NCI-H82 treated with DMSO at 0.1 percent for 48 hours (cell line): Measurements from ENCODE around the gene ADD2.
A peak's percentile ranks its signal among the peaks of the same experiment; 100 is the strongest.
"Not testable (repeated sequence)": the region's sequence is repeated elsewhere in the genome, so short reads cannot be mapped to it uniquely, and the experiment has no call there.

ENCODE experiments used
- DNase-seq: peaks from one replicate; lab custom pipeline; 2025; ENCODE audit not compliant: unreplicated experiment; lab: John Stamatoyannopoulos, UW

Gene ADD2

DNA sequence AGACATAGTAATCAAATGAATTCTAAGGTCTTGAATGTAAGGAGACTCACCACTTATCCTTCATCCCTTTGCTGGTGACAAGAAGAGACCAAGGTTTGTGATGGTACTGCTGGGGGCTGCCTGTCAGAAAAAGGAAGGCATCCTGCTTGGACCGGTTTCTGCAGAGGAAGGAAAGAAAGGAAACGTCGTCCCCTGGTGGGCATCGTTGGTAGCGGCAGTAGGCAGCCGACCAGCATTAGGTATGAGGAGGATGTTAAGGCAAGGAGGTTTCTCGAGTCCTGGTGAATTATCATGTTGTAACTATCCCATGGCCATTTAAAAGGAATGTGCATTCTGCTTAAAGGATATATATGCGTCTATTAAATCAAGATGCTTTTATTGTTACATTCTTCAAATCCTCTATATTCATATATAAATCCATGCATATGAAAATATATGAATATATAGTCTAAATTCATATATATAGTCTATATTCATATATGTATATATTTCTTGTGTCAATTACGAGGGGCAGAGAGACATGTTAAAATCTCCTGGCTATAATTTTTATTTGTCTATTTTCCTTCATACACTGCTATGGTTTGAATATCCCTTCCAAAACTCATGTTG is 120.0 kb downstream of the ADD2 start:
- peak; percentile 58 for DNase-seq

DNA sequence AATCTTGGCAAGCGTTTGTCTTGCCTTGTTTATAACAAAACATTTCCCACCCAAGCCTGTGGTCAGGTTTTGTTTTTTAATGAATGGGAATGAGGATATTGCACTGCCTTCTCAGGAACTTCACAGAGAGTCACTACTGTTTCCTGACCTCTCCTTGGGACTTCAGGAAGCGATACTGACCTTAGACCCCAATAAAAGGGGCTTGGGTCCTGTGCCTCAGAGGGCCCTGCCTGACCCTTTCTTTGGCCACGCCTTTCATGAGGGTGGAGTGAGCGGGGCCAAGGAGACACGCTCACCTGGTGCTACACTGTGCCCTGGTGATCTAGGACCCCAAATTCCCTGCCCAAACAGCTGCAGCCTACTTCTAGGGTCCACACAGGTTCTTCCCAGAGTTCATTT is 121.6 kb downstream of the ADD2 start:
- no peak for DNase-seq

GRCh38 chr2:70645733-70646419 is 122.1 kb downstream of the ADD2 start:
- DNase-seq, result peak; percentile 34

DNA sequence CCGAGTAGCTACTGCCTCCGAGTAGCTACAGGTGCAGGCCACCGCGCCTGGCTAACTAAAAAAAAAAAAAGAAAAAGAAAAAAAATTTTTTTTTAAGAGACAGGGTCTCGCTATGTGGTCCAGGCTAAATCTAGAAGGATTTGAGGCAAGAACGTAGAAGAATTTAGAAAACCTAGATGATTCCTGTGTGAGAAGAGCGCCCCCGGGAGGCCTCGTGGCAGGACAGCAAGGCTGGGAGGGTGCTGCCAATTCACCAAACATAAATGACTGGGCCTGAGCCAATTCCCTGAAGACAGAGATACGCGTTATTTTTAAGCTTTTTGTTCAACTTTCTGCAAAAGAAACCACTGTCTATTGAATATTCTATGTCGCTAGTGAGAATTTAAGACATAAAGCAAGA is 124.3 kb downstream of the ADD2 start:
- DNase-seq, result peak; percentile 42

DNA sequence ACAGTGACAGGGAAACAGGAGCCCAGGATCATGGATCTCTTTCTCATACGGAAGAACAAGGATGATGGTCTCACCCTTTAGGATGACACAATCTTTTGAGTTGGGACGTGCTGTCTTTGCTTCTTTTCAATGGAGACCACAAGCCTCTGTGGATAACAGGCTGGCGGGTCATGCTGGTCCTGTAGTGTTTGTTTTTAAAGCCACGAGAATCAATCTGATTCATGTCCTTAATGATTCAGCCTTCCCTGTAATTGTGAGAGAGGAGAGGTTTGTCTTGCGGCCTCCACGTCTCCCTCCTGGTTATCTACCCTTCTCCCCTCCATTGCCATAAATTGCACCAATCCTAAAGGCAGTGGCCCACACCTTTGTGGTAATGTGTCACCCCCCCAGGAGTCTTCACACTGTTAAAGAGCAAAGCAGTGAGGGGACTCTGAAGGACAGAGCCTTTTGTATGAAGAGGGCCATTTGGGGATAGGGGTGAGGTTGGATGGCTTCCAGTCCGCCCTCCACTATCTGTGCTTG is 126.7 kb downstream of the ADD2 start:
- DNase-seq, result no peak

- no peak for DNase-seq
Observed at GRCh38 chr2:70639841-70640436, 128.1 kb downstream of the ADD2 start.

DNA sequence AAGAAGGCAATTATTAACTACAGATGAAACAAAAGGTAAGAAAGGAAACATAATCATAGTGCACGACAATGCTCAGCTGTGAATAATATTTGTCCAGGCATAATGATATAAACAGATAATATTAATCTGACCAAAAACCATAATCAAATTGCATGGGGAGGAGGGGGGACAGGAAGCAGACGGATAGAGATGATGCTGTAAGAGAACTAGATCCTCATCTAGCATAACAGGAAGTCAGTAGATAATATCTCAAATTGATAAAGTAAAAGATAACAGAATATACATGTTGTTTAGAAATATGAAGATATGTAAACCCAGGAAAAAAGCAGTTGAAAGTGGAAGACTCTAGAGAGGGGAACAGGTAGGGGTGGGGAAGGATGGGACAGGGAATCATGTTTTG is 129.4 kb downstream of the ADD2 start:
- DNase-seq, result no peak

- DNase-seq, result no peak
Observed at GRCh38 chr2:70633508-70633907, 134.5 kb downstream of the ADD2 start.

- DNase-seq, result no peak
Observed at GRCh38 chr2:70632966-70633365, 135.0 kb downstream of the ADD2 start.

DNA sequence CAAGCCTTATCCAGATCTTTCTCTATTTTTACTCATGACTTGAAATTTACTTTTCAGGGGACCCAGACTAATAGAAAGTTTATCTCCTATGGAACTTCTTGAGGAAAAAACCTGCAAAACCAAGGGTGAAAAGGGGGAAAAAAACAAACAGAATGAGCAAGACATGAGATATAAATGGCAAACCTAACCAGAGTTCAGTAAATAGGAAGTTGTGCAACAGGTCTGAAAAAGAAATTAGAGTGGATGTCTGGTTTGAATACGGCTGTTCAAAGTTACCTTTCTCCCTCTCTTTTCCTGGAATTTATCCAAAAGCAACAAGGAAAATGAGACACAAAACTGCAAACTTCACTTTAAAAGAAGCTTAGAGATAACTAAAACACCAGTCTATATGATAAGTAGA is 135.6 kb downstream of the ADD2 start:
- no peak for DNase-seq

GRCh38 chr2:70630761-70631160 is 137.2 kb downstream of the ADD2 start:
- DNase-seq, result no peak

DNA sequence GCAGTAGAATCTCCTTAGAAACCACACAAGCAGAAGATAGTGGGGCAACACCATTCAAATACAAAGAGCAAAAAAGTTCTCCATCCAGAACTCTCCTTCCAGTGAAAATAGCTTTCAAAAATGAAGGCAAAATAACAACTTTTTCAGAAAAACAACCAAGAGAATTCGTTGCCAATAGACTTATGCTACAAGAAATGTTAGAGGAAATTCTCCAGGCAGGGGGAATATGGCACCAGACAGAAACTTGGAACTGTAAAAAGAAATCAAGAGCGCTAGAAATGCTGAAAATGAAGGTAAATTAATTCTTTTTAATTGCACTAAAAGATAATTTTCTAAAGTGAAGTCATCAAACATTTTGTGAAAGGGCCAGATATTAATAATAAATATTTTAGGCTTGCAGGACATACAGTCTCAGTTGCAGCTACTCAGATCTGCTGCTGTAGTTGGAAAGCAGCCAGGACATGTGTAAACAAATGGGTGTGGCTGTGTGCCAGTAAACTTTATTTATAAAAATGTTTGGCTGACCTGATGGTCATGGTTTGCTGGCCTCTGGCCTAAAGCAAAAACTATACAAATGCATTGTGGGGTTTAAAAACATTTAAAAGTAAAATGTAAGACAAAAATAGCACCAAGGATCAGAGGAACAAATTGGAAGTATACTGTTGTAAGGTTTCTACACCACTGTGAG is 140.6 kb downstream of the ADD2 start:
- DNase-seq, result peak; percentile 16

DNA sequence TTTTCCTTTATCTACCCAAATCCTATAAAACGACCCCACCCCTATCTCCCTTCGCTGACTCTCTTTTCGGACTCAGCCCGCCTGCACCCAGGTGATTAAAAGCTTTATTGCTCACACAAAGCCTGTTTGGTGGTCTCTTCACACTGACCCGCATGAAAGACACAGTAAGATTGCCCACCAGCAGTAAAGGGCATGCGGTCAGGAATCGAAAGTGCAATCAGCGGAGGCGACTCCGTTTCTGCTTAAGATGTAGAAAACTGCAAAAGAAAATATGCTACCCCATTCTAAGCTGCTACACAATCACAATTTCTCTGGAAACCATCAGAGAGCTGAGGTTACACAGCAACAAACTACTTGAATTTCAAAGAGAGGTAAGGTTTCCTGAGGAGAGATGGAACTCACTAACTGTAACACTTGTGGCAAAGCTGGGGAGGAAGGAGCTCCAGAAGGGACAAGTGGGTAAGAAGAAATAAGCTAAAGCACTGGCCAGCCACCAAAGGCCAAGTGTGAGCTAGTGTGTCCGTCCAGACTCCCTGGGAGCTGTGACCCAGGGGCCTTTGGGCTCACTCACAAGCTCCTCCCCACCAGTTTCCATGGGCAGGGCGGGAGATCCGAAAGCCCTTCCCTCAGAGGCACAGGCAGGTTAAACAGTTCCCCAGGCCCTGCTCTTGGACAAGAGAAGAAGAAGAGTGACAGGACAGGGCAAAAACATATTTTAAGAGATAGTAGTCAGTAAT is 141.6 kb downstream of the ADD2 start:
- DNase-seq, result no peak

DNA sequence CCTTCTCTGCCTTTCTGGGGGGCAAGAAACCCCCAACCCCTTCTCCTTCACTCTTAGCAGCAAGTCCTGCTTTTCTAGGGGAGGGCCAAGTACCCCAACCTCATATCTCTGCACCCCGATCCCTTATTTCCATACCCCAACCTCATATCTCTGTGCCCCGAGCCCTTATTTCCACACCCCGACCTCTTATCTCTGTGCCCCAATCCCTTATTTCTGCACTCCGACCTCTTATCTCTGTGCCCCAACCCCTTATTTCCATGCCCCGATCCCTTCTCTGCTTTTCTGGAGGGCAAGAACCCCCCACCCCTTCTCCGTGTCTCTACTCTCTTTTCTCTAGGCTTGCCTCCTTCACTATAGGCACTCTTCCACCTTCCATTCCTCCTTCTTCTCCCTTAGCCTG is 146.5 kb downstream of the ADD2 start:
- DNase-seq, result not testable (repeated sequence)

DNA sequence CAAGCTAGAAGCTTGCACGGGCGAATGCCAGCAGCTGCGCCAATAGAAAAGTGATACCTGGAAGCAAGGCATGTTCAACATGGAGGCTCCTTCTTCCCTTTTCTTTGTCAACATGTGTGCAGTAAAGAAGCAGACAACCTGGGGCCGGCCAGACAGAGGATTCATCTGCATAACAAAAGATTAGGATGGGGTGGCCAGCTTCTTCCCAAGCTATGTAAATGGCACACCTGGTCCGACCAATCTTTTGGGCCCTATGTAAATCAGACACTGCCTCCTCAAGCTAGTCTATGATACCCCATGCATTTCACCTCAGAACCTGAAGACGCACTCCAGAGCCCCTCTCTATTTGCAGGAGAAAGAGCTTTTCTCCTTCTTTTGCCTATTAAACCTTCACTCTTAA is 148.0 kb downstream of the ADD2 start:
- DNase-seq, result no peak

DNA sequence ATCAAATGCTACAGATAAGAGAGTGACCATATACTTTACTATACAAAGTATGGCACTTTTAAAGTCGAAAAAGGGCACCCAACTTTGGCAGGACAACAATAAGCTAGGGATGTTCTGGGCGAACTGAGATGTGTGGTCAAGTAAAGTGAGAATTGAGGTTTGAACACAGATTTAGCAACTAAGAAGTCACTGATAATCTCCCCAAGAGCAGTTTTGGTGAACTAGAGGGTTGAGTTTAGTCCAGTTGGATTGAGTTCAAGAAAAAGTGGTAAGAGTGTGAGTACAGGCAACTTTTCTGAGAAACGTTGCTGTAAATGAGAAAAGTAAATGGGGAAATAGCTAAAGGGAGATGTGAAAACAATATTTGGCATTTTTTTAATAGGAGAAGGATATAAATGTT is 148.8 kb downstream of the ADD2 start:
- no peak for DNase-seq

- no peak for DNase-seq
Observed at GRCh38 chr2:70616168-70616694, 151.8 kb downstream of the ADD2 start.

- DNase-seq, result no peak
Observed at GRCh38 chr2:70615222-70615621, 152.8 kb downstream of the ADD2 start.

DNA sequence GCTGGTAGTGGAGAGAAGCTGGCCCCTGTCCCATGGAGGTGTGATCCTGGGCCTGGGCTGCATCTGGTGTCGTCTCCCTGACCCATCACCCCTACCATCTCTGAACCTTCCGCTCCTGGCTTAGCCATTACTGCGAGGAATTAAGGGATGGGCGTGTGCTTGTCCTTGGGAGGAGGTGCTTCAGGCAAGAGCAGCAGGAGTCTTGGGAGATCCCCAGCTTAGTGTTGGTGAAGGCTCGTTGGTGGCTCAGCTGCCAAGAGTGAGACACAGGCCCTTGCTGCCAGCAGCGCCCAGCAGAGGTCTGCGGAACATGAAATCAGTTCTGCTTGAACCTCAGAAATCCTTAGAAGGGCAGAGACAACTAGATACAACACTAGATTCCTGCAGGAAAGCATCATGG is 154.5 kb downstream of the ADD2 start:
- DNase-seq, result peak; percentile 46

- DNase-seq, result no peak
Observed at GRCh38 chr2:70612574-70612973, 155.4 kb downstream of the ADD2 start.

GRCh38 chr2:70608373-70608772 is 159.6 kb downstream of the ADD2 start:
- no peak for DNase-seq
